ENCODE measurements around the gene C1orf198.

Gene C1orf198

GRCh38 chr1:230834292-230834691 is 34.0 kb downstream of the C1orf198 start:
- no peak for DNase-seq (ENCODE audit: low read depth in 1 of 2, low spot score in 1 of 2)

- no peak for DNase-seq (ENCODE audit: low read depth in 1 of 2, low spot score in 1 of 2)
Measured at GRCh38 chr1:230833511-230833910, 34.8 kb downstream of the C1orf198 start.

GRCh38 chr1:230832476-230832875 is 35.8 kb downstream of the C1orf198 start:
- DNase-seq (ENCODE audit: low read depth in 1 of 2, low spot score in 1 of 2): no peak

GRCh38 chr1:230831771-230832170 is 36.5 kb downstream of the C1orf198 start:
- no peak for DNase-seq (ENCODE audit: low read depth in 1 of 2, low spot score in 1 of 2)

- no peak for DNase-seq (ENCODE audit: low read depth in 1 of 2, low spot score in 1 of 2)
Measured at GRCh38 chr1:230828421-230828820, 39.9 kb downstream of the C1orf198 start.

- DNase-seq (ENCODE audit: low read depth in 1 of 2, low spot score in 1 of 2): no peak
Measured at GRCh38 chr1:230827801-230828200, 40.5 kb downstream of the C1orf198 start.

DNA sequence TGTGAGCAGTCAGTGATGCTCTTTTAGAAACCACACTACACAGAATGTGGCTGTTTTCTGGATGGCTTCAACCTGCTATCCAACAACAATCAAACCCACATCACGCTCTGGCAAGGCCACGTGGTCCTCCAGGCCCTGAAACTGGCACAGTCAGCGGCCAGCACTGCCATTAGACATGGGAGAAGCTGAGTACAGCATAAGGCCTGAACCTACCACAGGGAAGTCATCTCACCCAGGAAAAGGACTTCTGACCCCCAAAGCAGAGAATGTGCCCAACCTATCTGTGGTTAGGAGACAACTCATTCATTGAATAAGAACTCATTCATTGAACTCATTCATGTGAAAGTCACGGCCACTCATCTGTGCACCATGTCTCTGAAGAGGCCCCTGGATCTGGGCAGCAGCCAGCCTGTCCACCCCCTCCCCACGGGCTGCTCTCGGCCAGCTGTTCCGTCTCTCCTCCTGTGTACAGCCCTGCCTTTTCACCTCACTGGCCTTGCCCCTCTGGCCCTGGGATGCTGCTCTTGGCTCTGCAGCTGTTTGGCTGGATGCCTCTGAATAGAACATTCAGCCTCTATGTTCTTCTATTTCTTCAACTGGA is 41.1 kb downstream of the C1orf198 start:
- DNase-seq (ENCODE audit: low read depth in 1 of 2, low spot score in 1 of 2): no peak

- no peak for DNase-seq (ENCODE audit: low read depth in 1 of 2, low spot score in 1 of 2)
Measured at GRCh38 chr1:230826166-230826875, 42.0 kb downstream of the C1orf198 start.

- no peak for DNase-seq (ENCODE audit: low read depth in 1 of 2, low spot score in 1 of 2)
Measured at GRCh38 chr1:230825761-230826160, 42.6 kb downstream of the C1orf198 start.

DNA sequence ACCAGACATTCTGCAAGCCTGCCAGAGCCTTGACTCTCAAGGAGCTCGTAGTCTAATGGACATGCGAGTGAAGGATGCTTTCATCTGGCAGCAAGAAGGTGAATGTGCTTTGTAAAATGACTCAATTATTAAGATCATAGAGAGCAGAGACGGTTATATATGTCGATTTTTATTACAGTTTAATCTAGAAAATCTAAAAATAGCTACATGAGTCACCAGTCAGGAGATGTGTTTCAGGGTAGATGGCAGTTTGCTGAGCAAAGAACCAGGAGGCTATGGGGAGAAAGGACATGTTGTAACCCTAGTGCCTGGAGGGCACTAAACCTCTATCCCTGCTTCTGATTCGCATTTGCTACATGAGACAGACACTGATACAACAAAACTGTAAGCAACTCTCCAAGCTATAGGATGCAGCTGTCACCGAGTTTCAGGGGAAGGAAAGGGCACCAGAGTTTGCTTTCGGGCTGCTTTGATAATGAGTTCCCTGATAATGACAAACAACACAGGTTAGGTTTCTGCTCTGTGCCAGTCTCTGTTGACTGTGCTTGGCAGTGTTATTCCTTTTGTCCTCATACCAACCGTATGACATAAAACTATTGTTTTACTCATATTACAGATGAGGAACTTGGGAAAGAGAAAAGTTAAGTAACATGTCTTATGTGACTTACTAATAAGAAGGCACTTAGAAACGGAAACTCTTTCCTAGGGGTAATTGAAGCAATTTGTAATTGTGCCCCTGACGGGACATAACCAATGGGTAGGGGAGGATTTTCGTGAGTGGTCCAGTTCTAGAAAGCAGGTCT is 43.2 kb downstream of the C1orf198 start:
- no peak for DNase-seq (ENCODE audit: low read depth in 1 of 2, low spot score in 1 of 2)

GRCh38 chr1:230824551-230824918 is 43.8 kb downstream of the C1orf198 start:
- no peak for DNase-seq (ENCODE audit: low read depth in 1 of 2, low spot score in 1 of 2)

GRCh38 chr1:230823931-230824381 is 44.4 kb downstream of the C1orf198 start:
- DNase-seq (ENCODE audit: low read depth in 1 of 2, low spot score in 1 of 2): no peak

DNA sequence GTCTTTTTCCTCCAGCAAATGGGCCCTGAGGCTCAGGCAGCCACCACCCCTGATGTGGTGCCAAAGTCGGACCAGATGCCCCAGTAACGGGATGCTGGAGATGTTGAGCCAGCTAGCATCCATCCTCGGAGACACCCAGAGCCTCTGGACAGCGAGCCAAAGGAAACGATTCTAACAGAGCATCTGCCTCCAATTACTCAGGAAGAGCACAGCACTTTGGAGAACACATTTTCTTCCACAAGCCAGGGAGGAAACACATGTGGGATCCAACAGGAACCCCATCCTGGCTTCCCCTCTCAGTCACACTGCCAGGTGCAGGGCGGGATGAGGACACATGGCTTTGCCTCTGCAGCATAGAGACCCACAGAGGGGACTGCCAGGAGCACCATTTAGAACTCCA is 44.9 kb downstream of the C1orf198 start:
- DNase-seq (ENCODE audit: low read depth in 1 of 2, low spot score in 1 of 2): no peak

DNA sequence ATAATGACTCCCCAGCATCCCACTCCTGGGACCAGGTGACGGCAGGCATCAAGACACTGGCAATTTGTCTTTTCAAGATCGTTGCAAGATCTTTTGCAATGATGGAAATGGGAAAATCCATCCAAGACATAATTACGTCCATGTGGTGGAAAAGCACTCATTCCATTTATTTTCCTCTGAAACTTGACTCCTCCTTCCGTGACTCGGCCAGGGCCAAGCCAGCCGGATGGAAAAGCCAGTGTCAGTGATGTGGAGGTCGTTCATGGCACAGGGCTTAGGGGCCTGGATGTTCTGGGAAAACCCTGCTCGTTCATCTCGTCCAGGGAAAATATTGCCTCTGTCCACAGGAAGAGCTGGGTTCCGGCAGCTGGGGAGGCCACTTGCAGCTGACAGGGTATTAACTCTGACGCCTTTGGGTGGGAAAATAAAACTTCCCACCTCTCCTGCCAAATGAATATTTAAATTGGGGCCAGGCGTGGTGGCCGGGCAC is 46.2 kb downstream of the C1orf198 start:
- DNase-seq (ENCODE audit: low read depth in 1 of 2, low spot score in 1 of 2): no peak

- no peak for DNase-seq (ENCODE audit: low read depth in 1 of 2, low spot score in 1 of 2)
Measured at GRCh38 chr1:230821346-230821745, 47.0 kb downstream of the C1orf198 start.

- no peak for DNase-seq (ENCODE audit: low read depth in 1 of 2, low spot score in 1 of 2)
Measured at GRCh38 chr1:230820568-230820967, 47.8 kb downstream of the C1orf198 start.

DNA sequence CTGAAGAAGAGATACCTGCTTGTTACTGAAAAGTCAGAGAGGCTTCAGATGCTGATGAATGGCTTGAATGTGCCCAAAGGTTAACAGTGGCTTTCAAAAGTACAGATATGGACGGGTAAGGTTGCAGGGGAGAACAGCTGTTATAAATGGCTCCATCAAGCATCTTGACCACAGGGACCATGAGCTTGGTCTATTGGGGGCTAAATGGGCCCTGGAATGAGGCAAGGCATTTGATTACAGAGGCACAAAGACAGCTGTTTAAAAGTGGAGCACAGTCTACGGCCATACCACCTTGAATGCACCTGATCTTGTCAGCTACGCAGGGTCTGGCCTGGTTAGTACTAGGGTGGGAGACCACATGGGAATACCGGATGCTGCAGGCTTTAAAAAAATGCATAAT is 48.3 kb downstream of the C1orf198 start:
- no peak for DNase-seq (ENCODE audit: low read depth in 1 of 2, low spot score in 1 of 2)

- DNase-seq (ENCODE audit: low read depth in 1 of 2, low spot score in 1 of 2): no peak
Measured at GRCh38 chr1:230818901-230819300, 49.4 kb downstream of the C1orf198 start.

DNA sequence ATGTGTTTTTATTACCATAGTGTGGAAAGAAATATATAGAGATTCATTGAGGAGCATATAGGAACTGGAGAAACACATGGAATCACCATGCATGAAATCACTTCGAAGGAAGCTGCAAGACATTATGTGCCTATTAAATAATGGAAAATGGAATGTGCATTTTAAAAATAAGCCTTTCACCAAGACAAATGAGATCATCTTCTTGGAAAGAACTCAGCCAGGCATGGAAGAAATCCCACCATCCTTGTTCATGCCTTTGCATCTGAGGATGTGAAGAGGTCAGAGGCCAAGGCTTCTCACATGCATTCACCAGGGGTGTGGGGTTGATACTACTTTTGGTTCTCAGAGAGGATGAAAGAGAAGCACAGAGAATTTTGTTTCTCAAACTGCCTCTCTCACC is 50.0 kb downstream of the C1orf198 start:
- DNase-seq (ENCODE audit: low read depth in 1 of 2, low spot score in 1 of 2): no peak

DNA sequence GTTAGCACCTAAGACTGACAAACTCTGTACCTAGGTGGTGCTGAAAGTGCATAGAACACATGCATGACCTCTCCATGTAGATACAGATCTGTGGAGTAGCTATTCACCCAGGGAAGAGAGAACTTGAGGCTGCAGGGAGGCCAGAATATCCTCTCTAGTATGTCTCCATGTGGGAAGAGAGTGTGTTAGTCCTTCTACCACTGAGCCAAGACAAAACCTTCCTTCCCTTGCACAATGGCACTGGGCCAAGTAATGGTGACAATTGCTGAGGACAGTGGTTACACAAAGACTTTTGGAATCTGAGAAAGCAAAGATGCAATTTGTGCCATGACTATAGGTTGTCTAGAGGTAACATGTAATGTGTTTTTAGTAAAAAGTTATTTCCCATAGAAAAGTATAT is 52.3 kb downstream of the C1orf198 start:
- DNase-seq (ENCODE audit: low read depth in 1 of 2, low spot score in 1 of 2): no peak

- no peak for DNase-seq (ENCODE audit: low read depth in 1 of 2, low spot score in 1 of 2)
Measured at GRCh38 chr1:230814949-230815692, 53.2 kb downstream of the C1orf198 start.
